ENCODE results near the gene TMCO4.

The TMCO4 gene

GRCh38 chr1:19670787-19671186 is 128.9 kb downstream of the TMCO4 start:
- peaks cover 0 to 2% (median 0%) of the 10 kb centered on the region in 5 donors for H3K4me1 ChIP-seq (ENCODE audit: control insufficient read depth in 5 of 5, insufficient read depth in 5 of 5, low read length in 5 of 5)
- peaks cover 15 to 48% (median 38%) of the 10 kb centered on the region in 5 donors for H3K27me3 ChIP-seq (ENCODE audit: control insufficient read depth in 5 of 5, insufficient read depth in 4 of 5, low read length in 5 of 5)

DNA sequence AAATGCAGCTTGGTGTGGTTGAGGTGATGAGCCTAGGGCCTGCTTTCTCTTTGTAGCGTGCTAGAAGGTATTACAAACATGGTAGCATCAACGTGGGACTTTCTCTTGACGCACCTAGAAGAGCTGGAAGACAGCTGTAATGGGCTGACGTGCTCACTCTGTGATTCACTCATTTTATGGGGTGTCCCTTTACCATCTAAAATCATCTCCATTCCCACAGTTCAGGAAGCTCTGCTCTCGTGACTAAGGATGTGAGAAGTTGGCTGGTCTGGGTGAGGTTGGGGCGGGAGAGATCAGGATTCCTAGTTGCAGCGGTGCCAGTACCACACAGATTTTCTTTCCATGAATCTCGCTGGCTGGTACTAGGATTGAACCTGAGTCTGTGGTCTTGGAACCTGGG is 130.8 kb downstream of the TMCO4 start:
- peaks cover 26 to 60% (median 49%) of the 10 kb centered on the region in 5 donors for H3K27me3 ChIP-seq (ENCODE audit: control insufficient read depth in 5 of 5, insufficient read depth in 4 of 5, low read length in 5 of 5)
- peaks cover 0 to 15% (median 7%) of the 10 kb centered on the region in 5 donors for H3K4me1 ChIP-seq (ENCODE audit: control insufficient read depth in 5 of 5, insufficient read depth in 5 of 5, low read length in 5 of 5)
- H3K9me3 ChIP-seq (ENCODE audit: control insufficient read depth in 5 of 5, low read length in 5 of 5), result no peaks in the 10 kb centered on the region

More at GRCh38 chr1:19670787-19671186, 128.9 kb downstream of the TMCO4 start:
- no peaks in the 10 kb centered on the region for H3K9me3 ChIP-seq (ENCODE audit: control insufficient read depth in 5 of 5, low read length in 5 of 5)
- H3K4me3 ChIP-seq (ENCODE audit: low read depth in 1 of 5, low read length in 5 of 5), result no peak overlapping the region
- H3K9ac ChIP-seq (ENCODE audit: low read length in 5 of 5), result no peak overlapping the region
- no peaks in the 10 kb centered on the region for H3K36me3 ChIP-seq (ENCODE audit: control insufficient read depth in 5 of 5, insufficient read depth in 5 of 5, low read length in 5 of 5)
- H3K27ac ChIP-seq (ENCODE audit: low read depth, low read length), result no peak overlapping the region

GRCh38 chr1:19665496-19666465 is 133.9 kb downstream of the TMCO4 start:
- Histone ChIP-seq H3K9ac (ENCODE audit: low read length in 5 of 5) (no peak overlapping the region), H3K36me3 (ENCODE audit: control insufficient read depth in 5 of 5, insufficient read depth in 5 of 5, low read length in 5 of 5) (no peaks in the 10 kb centered on the region), H3K9me3 (ENCODE audit: control insufficient read depth in 5 of 5, low read length in 5 of 5) (no peaks in the 10 kb centered on the region), H3K4me3 (ENCODE audit: low read depth in 1 of 5, low read length in 5 of 5) (peak overlapping the region in 1 of 5 donors; percentile 13), H3K4me1 (ENCODE audit: control insufficient read depth in 5 of 5, insufficient read depth in 5 of 5, low read length in 5 of 5) (peaks cover 0 to 15% (median 7%) of the 10 kb centered on the region in 5 donors), H3K27ac (ENCODE audit: low read depth, low read length) (no peak overlapping the region), H3K27me3 (ENCODE audit: control insufficient read depth in 5 of 5, insufficient read depth in 4 of 5, low read length in 5 of 5) (peaks cover 26 to 56% (median 40%) of the 10 kb centered on the region in 5 donors)

More for the DNA sequence above, 130.8 kb downstream of the TMCO4 start:
- H3K9ac ChIP-seq (ENCODE audit: low read length in 5 of 5), result no peak overlapping the region
- H3K27ac ChIP-seq (ENCODE audit: low read depth, low read length), result no peak overlapping the region
- no peaks in the 10 kb centered on the region for H3K36me3 ChIP-seq (ENCODE audit: control insufficient read depth in 5 of 5, insufficient read depth in 5 of 5, low read length in 5 of 5)
- H3K4me3 ChIP-seq (ENCODE audit: low read depth in 1 of 5, low read length in 5 of 5), result no peak overlapping the region

DNA sequence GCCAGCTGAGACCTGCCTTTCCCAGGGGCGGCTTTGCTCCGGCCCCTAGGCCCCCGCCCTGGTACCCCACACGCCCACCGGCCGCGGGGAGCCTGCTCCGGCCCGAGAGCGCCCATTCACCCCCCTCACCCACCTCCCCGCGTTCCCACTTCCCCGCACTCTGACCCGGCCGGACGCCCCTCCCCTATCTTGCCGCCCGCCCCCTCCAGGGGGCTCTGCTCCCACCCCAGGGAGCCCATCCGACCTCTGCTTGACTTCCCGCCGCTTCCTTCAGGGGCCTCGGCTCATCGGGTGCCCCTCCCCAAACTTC is 134.6 kb downstream of the TMCO4 start:
- H3K27me3 ChIP-seq (ENCODE audit: control insufficient read depth in 5 of 5, insufficient read depth in 4 of 5, low read length in 5 of 5), result peaks cover 26 to 56% (median 40%) of the 10 kb centered on the region in 5 donors
- no peaks in the 10 kb centered on the region for H3K9me3 ChIP-seq (ENCODE audit: control insufficient read depth in 5 of 5, low read length in 5 of 5)
- H3K36me3 ChIP-seq (ENCODE audit: control insufficient read depth in 5 of 5, insufficient read depth in 5 of 5, low read length in 5 of 5), result no peaks in the 10 kb centered on the region
- peak overlapping the region in 2 of 5 donors; percentile 11 to 40 for H3K4me3 ChIP-seq (ENCODE audit: low read depth in 1 of 5, low read length in 5 of 5)
- H3K4me1 ChIP-seq (ENCODE audit: control insufficient read depth in 5 of 5, insufficient read depth in 5 of 5, low read length in 5 of 5), result peaks cover 0 to 15% (median 7%) of the 10 kb centered on the region in 5 donors
- H3K27ac ChIP-seq (ENCODE audit: low read depth, low read length), result no peak overlapping the region
- no peak overlapping the region for H3K9ac ChIP-seq (ENCODE audit: low read length in 5 of 5)

DNA sequence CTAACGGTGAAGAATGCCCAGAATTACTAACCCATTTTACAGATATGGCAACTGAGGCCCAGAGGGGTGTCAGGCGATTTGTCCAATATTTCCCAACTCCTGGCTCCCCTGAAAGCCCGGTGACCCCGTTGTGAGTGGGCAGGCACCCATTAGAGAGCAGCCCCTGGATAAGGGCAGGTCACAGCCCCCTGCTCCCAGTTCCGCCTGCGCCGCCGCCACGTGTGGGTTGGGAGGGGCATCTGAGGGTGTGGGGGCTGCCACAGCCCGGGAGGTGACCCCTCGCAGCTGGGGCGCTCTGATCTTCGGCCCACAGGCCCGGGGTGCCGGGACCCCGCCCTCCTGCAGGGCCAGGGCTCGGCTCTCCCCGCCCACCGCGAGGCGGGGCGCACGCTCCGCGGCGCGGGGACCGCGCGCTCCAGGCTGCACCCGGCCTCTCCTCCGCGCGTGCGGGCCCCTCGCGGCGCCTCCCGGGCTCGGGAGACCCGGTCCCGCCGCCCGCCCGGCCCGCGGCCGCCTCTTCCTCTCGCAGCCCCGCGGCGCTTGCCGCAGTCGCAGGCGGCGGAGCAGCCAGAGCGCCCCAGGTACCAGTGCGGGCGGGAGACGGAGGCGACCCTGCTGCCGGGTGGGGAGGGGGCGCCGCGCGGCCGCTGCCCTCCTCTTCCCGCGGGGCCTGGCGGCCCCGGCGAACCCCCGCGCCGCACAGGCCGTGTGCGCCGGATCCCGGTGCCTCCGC is 135.1 kb downstream of the TMCO4 start, which contains the start of gene HTR6:
HTR6 (plus strand) TSS at position 423 of the 733 bp plus-strand sequence. CDS start 879 bp downstream, outside the sequence.
- Histone ChIP-seq H3K4me1 (ENCODE audit: control insufficient read depth in 5 of 5, insufficient read depth in 5 of 5, low read length in 5 of 5) (peaks cover 3 to 19% (median 8%) of the 10 kb centered on the region in 5 donors), H3K27ac (ENCODE audit: low read depth, low read length) (no peak within 1 kb of the TSS), H3K27me3 (ENCODE audit: control insufficient read depth in 5 of 5, insufficient read depth in 4 of 5, low read length in 5 of 5) (peaks cover 26 to 53% (median 40%) of the 10 kb centered on the region in 5 donors), H3K4me3 (ENCODE audit: low read depth in 1 of 5, low read length in 5 of 5) (peak within 1 kb of the TSS in 2 of 5 donors; percentile 11 to 40), H3K9me3 (ENCODE audit: control insufficient read depth in 5 of 5, low read length in 5 of 5) (no peaks in the 10 kb centered on the region), H3K9ac (ENCODE audit: low read length in 5 of 5) (no peak within 1 kb of the TSS), H3K36me3 (ENCODE audit: control insufficient read depth in 5 of 5, insufficient read depth in 5 of 5, low read length in 5 of 5) (peaks cover 0 to 2% (median 0%) of the 10 kb centered on the region in 5 donors)

- Histone ChIP-seq H3K9me3 (ENCODE audit: control insufficient read depth in 5 of 5, low read length in 5 of 5) (no peaks in the 10 kb centered on the region), H3K27ac (ENCODE audit: low read depth, low read length) (no peak overlapping the region), H3K4me1 (ENCODE audit: control insufficient read depth in 5 of 5, insufficient read depth in 5 of 5, low read length in 5 of 5) (peaks cover 4 to 21% (median 10%) of the 10 kb centered on the region in 5 donors), H3K4me3 (ENCODE audit: low read depth in 1 of 5, low read length in 5 of 5) (no peak overlapping the region), H3K27me3 (ENCODE audit: control insufficient read depth in 5 of 5, insufficient read depth in 4 of 5, low read length in 5 of 5) (peaks cover 21 to 37% (median 26%) of the 10 kb centered on the region in 5 donors), H3K36me3 (ENCODE audit: control insufficient read depth in 5 of 5, insufficient read depth in 5 of 5, low read length in 5 of 5) (peaks cover 0 to 14% (median 12%) of the 10 kb centered on the region in 5 donors), H3K9ac (ENCODE audit: low read length in 5 of 5) (no peak overlapping the region)
Measured at GRCh38 chr1:19662313-19662712, 137.4 kb downstream of the TMCO4 start.

DNA sequence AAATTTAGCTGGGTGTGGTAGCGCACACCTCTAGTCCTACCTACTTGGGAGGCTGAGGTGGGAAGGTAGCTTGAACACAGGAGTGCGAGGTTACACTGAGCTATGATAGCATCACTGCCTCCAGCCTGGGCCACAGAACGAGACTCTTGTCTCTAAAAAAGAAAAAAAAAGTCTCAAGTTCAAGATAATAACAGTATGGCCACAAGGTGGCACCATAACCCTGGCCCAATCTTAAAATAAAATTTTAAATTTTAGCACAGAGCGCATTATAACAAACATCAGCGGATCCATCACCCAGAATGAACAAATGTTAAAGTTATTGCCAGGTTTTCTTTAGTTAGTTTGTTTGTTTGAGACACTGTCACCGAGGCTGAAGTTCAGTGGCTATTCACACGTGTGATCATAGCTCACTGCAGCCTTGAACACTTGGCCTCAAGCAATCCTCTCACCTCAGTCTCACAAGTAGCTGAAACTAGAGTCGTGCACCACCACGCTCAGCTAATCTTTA is 137.9 kb downstream of the TMCO4 start:
- Histone ChIP-seq H3K36me3 (ENCODE audit: control insufficient read depth in 5 of 5, insufficient read depth in 5 of 5, low read length in 5 of 5) (peaks cover 0 to 18% (median 14%) of the 10 kb centered on the region in 5 donors), H3K9ac (ENCODE audit: low read length in 5 of 5) (no peak overlapping the region), H3K27ac (ENCODE audit: low read depth, low read length) (no peak overlapping the region), H3K27me3 (ENCODE audit: control insufficient read depth in 5 of 5, insufficient read depth in 4 of 5, low read length in 5 of 5) (peaks cover 21 to 34% (median 26%) of the 10 kb centered on the region in 5 donors), H3K4me3 (ENCODE audit: low read depth in 1 of 5, low read length in 5 of 5) (no peak overlapping the region), H3K4me1 (ENCODE audit: control insufficient read depth in 5 of 5, insufficient read depth in 5 of 5, low read length in 5 of 5) (peaks cover 4 to 21% (median 10%) of the 10 kb centered on the region in 5 donors), H3K9me3 (ENCODE audit: control insufficient read depth in 5 of 5, low read length in 5 of 5) (no peaks in the 10 kb centered on the region)

DNA sequence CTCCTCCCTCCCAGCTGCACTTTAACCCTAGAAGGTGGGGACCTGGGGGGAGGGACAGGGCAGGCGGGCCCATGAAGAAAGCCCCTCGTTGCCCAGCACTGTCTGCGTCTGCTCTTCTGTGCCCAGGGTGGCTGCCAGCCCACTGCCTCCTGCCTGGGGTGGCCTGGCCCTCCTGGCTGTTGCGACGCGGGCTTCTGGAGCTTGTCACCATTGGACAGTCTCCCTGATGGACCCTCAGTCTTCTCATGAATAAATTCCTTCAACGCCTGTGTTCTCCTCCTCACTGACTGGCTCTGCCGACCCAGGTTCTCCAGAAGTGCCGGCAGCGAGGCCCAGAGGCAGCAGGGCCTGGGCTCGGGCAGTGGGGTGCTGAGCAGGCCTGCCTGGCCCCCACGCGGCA is 141.5 kb downstream of the TMCO4 start:
- H3K36me3 ChIP-seq (ENCODE audit: control insufficient read depth in 5 of 5, insufficient read depth in 5 of 5, low read length in 5 of 5), result peaks cover 0 to 33% (median 28%) of the 10 kb centered on the region in 5 donors

DNA sequence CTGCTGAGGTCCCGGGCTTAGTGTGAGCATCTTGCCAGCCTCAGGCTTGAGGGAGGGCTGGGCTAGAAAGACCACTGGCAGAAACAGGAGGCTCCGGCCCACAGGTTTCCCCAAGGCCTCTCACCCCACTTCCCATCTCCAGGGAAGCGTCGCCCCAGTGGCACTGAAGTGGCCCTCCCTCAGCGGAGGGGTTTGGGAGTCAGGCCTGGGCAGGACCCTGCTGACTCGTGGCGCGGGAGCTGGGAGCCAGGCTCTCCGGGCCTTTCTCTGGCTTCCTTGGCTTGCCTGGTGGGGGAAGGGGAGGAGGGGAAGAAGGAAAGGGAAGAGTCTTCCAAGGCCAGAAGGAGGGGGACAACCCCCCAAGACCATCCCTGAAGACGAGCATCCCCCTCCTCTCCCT is 142.2 kb downstream of the TMCO4 start:
- no peak overlapping the region for H3K27ac ChIP-seq (ENCODE audit: low read depth, low read length)
- no peak overlapping the region for H3K4me3 ChIP-seq (ENCODE audit: low read depth in 1 of 5, low read length in 5 of 5)

More for the DNA sequence above, 141.5 kb downstream of the TMCO4 start:
- Histone ChIP-seq H3K27ac (ENCODE audit: low read depth, low read length) (no peak overlapping the region), H3K4me3 (ENCODE audit: low read depth in 1 of 5, low read length in 5 of 5) (no peak overlapping the region), H3K4me1 (ENCODE audit: control insufficient read depth in 5 of 5, insufficient read depth in 5 of 5, low read length in 5 of 5) (peaks cover 4 to 20% (median 8%) of the 10 kb centered on the region in 5 donors), H3K9ac (ENCODE audit: low read length in 5 of 5) (no peak overlapping the region), H3K27me3 (ENCODE audit: control insufficient read depth in 5 of 5, insufficient read depth in 4 of 5, low read length in 5 of 5) (peaks cover 0 to 5% (median 2%) of the 10 kb centered on the region in 5 donors), H3K9me3 (ENCODE audit: control insufficient read depth in 5 of 5, low read length in 5 of 5) (no peaks in the 10 kb centered on the region)

More for the DNA sequence above, 142.2 kb downstream of the TMCO4 start:
- peaks cover 0 to 3% (median 0%) of the 10 kb centered on the region in 5 donors for H3K27me3 ChIP-seq (ENCODE audit: control insufficient read depth in 5 of 5, insufficient read depth in 4 of 5, low read length in 5 of 5)
- H3K9ac ChIP-seq (ENCODE audit: low read length in 5 of 5), result no peak overlapping the region
- H3K4me1 ChIP-seq (ENCODE audit: control insufficient read depth in 5 of 5, insufficient read depth in 5 of 5, low read length in 5 of 5), result peaks cover 4 to 21% (median 12%) of the 10 kb centered on the region in 5 donors
- H3K36me3 ChIP-seq (ENCODE audit: control insufficient read depth in 5 of 5, insufficient read depth in 5 of 5, low read length in 5 of 5), result peaks cover 0 to 33% (median 28%) of the 10 kb centered on the region in 5 donors
- no peaks in the 10 kb centered on the region for H3K9me3 ChIP-seq (ENCODE audit: control insufficient read depth in 5 of 5, low read length in 5 of 5)
